Fibroblast of peridontal ligament (primary cell): Measurements from ENCODE around the gene HECTD4.
A peak's percentile ranks its signal among the peaks of the same experiment; 100 is the strongest.

ENCODE experiments used
- DNase-seq: peaks from one replicate; pipeline ENCODE4 v3.0.0-alpha.2; 2010; ENCODE audit errors: extremely low read depth

Gene HECTD4

GRCh38 chr12:112322441-112322840 is 59.8 kb downstream of the HECTD4 start:
- DNase-seq = no peak

DNA sequence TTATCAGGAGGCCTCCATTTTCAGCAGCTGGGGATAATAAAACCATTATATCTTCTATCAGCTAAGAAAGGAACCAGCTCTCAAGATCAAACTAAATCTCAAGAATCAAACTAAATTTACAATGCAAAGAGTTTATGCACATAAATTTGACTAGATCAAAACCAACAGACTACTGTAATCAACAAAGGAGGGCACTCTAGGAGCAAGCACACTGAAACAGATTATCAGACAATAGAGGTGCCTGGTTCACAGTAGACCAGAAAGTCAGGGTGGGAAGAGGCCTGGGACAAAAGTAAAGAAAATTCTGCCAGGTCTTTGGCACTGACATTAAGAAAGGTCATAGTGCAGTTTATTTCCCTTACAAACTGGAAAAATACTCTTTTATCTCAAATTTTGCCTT is 61.0 kb downstream of the HECTD4 start:
- no peak for DNase-seq

- no peak for DNase-seq
Measured at GRCh38 chr12:112319395-112319794, 62.8 kb downstream of the HECTD4 start.

- no peak for DNase-seq
Measured at GRCh38 chr12:112317481-112317880, 64.8 kb downstream of the HECTD4 start.

- no peak for DNase-seq
Measured at GRCh38 chr12:112314981-112315380, 67.2 kb downstream of the HECTD4 start.

GRCh38 chr12:112309797-112310196 is 72.4 kb downstream of the HECTD4 start:
- peak; percentile 14 for DNase-seq

DNA sequence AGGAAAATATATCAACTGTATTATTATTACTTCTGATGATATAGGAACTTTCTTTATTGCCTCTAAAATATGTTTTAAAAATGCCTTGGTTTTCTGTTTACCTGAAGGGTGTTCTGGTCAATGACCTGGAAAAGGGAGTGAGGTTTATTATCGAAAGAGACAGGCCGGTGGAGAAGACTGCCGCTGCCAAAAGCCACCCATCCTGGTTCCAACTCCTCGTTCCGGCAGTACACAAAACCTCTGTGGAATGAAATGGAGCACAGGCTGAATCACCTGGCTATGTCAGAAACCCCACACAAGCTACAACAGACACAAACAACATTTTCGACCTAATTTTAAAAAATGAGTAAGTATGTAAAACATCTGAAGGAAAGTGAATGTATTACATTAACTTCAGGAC is 73.6 kb downstream of the HECTD4 start:
- DNase-seq = no peak

DNA sequence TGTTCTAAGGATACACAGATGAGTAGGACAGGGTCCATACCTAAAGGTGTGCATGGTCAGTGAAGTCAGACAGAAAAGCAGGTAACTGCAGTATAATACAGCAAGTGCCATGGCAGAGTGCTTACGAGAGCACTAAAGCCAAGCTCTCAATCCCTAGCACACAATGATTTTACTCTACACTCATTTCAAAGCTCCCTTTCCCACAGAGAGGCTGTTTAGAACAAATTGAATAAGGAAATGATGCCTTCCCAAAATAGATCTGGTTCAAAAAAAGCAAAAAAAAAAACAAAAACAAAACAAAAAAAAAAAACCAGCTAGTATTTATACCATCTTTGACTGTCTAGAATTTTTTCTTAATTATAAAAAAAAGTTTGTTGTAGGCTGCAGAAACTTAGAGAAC is 74.1 kb downstream of the HECTD4 start:
- no peak for DNase-seq

- DNase-seq = peak; percentile 11
Measured at GRCh38 chr12:112307317-112308011, 74.8 kb downstream of the HECTD4 start.

- DNase-seq = no peak
Measured at GRCh38 chr12:112305951-112306350, 76.3 kb downstream of the HECTD4 start.

- DNase-seq = peak; percentile 36
Measured at GRCh38 chr12:112304436-112304835, 77.8 kb downstream of the HECTD4 start.

DNA sequence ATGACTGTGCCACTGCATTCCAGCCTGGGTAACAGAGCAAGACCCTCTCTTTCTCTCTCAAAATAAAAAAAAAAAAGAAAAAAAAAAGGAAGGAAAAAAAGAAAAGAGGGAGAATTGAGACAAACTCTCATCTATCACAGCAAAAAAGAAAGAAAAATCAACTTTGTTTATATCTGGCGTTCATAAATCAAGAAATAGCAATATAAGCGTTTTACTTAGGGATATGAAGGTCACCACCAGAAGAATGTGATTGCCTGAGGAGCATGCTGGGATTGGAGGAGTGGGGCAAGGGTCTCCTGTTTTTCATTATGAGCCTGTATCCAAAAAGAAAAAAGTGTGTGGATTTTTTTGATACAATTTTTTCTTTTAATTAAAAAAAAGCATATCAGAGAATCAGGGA is 78.4 kb downstream of the HECTD4 start:
- DNase-seq = no peak

DNA sequence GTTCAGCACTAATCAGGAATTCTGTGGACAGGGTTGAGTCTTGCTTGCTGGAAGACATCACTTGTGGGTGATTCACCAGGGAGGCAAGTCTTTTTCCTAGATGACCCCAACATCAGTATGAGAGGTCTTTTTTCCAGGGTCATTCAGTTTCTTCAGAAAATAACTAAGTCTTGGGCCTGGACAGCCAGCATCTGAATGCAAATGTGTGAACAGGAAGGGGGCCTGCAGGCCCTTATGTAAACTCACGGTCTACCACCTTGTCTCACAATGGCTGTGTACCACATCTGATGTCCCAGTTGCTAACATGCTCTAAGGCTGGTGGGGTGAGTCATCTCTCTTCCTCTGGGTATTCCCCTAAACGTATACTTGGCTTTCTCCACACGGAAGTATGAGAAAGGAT is 79.2 kb downstream of the HECTD4 start:
- DNase-seq = peak; percentile 69

DNA sequence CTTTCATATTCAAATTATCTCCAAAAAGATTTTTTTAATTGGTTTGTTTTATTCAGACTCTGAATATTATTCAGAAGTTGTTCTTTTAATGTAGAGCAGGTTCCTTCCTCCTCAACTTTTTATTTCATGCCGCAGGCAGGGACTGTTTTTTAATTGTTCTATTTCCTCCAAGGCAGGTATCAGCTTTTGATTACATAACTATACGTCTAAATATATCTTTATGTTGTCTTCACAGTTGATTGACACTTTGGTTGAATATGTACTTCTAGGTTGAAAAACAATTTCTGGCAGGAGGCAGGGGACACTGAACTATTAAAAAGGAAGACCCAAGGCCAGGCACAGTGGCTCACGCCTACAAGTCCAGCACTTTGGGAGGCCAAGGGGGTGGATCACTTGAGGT is 82.5 kb downstream of the HECTD4 start:
- DNase-seq = no peak

GRCh38 chr12:112297188-112297587 is 85.0 kb downstream of the HECTD4 start:
- DNase-seq = no peak

GRCh38 chr12:112296183-112296582 is 86.0 kb downstream of the HECTD4 start:
- no peak for DNase-seq

DNA sequence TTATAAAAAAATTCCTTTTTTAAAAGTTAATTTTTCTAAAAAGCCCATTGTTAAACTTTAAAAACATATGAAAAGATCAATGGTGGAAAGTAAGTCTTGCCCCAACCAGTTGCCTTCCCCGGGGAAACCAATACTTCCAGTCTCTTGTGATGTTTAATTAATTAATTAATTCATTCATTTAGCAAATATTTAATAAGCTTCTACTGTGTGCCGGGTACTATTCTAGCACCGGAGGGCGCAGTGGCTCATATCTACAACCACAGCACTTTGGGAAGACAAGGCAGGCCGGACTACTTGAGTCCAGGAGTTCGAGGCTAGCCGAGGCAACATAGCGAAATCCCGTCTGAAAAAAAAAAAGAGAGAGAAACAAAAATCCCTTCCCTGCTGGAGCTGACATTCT is 87.4 kb downstream of the HECTD4 start:
- DNase-seq = no peak

DNA sequence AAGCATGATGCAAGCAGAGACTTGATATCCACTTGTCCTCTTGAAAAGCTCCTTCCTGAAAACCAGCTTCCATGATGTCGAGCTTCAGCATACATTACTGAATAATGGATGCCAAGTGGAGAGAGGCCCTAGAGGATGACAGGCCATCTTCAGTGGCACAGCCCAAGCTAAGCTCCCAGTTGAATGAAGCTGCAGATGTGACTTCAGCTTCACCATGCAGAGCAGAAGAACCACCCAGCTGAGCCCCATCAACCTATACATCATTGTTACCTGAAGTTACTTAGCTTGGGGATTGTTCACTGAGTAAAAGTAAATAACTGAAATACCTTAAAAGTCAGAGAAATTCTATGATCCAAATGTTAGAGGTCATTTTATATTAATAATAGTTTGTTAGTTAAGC is 93.6 kb downstream of the HECTD4 start:
- DNase-seq = no peak

- no peak for DNase-seq
Measured at GRCh38 chr12:112285600-112286401, 96.4 kb downstream of the HECTD4 start.

GRCh38 chr12:112283546-112283945 is 98.7 kb downstream of the HECTD4 start:
- peak; percentile 28 for DNase-seq

- DNase-seq = no peak
Measured at GRCh38 chr12:112282920-112283319, 99.3 kb downstream of the HECTD4 start.

DNA sequence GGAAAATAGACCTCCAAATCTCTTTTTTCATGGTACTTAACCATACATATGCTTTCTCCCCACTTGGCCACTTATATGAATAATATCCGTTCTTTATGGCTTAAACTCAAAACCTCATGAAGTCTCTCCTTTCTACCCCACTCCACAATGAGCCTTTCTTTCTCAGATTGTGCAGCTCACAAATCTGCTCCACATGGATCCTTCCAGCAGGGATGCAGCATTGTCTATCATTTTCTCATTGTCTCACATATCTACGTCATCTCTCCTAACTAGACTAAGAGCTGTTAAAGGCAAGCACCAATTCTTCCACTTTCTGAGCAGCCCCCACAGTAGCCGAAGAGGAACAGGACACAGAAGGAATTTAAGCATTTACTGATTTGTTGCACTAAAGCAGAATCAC is 106.4 kb downstream of the HECTD4 start:
- no peak for DNase-seq

GRCh38 chr12:112275207-112275606 is 107.0 kb downstream of the HECTD4 start:
- DNase-seq = no peak
